ENCODE results near the gene ZP4.

GRCh38 chr1:237868817-237869600, 21.7 kb downstream of the ZP4 start:
- TF ChIP-seq MLX (CRISPR knock-in tag; IDR thresholded peaks at IDR 0.05) (no peak), POLR2AphosphoS2 (IDR thresholded peaks at IDR 0.05; ENCODE audit: low read depth, low read length) (no peak), MZF1 (CRISPR knock-in tag; IDR thresholded peaks at IDR 0.05; ENCODE audit: borderline replicate concordance) (no peak), ZNF121 (CRISPR knock-in tag; IDR thresholded peaks at IDR 0.05) (no peak), EZH2 (conservative IDR thresholded peaks at IDR 0.05; ENCODE audit: low read depth, low read length) (no peak), BCL3 (CRISPR knock-in tag; IDR thresholded peaks at IDR 0.05) (no peak), TCF12 (IDR thresholded peaks at IDR 0.05) (no peak), TCF12 (CRISPR knock-in tag; IDR thresholded peaks at IDR 0.05) (no peak)
- TF ChIP-seq, protein P1, sequence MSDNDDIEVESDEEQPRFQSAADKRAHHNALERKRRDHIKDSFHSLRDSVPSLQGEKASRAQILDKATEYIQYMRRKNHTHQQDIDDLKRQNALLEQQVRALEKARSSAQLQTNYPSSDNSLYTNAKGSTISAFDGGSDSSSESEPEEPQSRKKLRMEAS (IDR thresholded peaks at IDR 0.05): no peak

Measured in HepG2 (cell line).